CD14-positive monocyte (primary cell): ENCODE data around the gene AP2M1. TPM values are rescaled to one million over a fixed set of nuclear protein-coding genes. Genes with fewer than 3 reads are reported as not detected.
A peak's percentile ranks its signal among the peaks of the same experiment; 100 is the strongest.

ENCODE experiments used
- DNase-seq, 3 donors: peaks; one replicate each; pipeline ENCODE4 v3.0.0-alpha.2; 2011 to 2022
- H2AFZ ChIP-seq: 2 replicates; pipeline ENCODE4 v1.6.0; 2012; ENCODE audit warnings: mild to moderate bottlenecking, low read depth, low read length, inconsistent platforms; ENCODE audit not compliant: insufficient read depth, poor library complexity, severe bottlenecking
- H3K27ac ChIP-seq, 2 donors: 1 replicate in 1 of 2; 2 replicates in 1 of 2; pipeline ENCODE4 v1.5.1; 2012 to 2013; ENCODE audit warnings: low read length in 2 of 2, control low read depth in 1 of 2, inconsistent platforms in 1 of 2, low read depth in 1 of 2, mild to moderate bottlenecking in 1 of 2
- H3K27me3 ChIP-seq, 2 donors: one replicate each; pipeline versions ENCODE4 v1.6.0 to v1.6.1; 2011 to 2013; ENCODE audit warnings: low read length in 2 of 2; ENCODE audit not compliant: control insufficient read depth in 2 of 2, insufficient read depth in 2 of 2
- H3K36me3 ChIP-seq, 2 donors: replicated peaks in 1 of 2; 1 replicate in 1 of 2; 2 replicates in 1 of 2; pipeline versions ENCODE4 v1.5.1 to v1.6.1; 2012 to 2013; ENCODE audit warnings: low read length in 2 of 2, control low read depth in 1 of 2, inconsistent platforms in 1 of 2, mild to moderate bottlenecking in 1 of 2; ENCODE audit not compliant: insufficient read depth in 2 of 2, control insufficient read depth in 1 of 2
- H3K4me1 ChIP-seq, 2 donors: 1 replicate in 1 of 2; 2 replicates in 1 of 2; pipeline versions ENCODE4 v1.5.1 to v1.6.1; 2012 to 2013; ENCODE audit warnings: low read length in 2 of 2, control low read depth in 1 of 2, inconsistent platforms in 1 of 2, mild to moderate bottlenecking in 1 of 2, moderate library complexity in 1 of 2; ENCODE audit not compliant: insufficient read depth in 2 of 2, control insufficient read depth in 1 of 2
- H3K4me2 ChIP-seq: replicated peaks from 2 replicates; pipeline ENCODE3; 2012; ENCODE audit warnings: low read length, moderate library complexity, mild to moderate bottlenecking; ENCODE audit not compliant: poor library complexity, severe bottlenecking; ENCODE audit errors: extremely low read depth
- H3K4me3 ChIP-seq, 3 experiments: fragments of 200-600 bp in 1 of 3; sonication (generic) in 1 of 3; replicated peaks in 1 of 3; 1 replicate in 2 of 3; 2 replicates in 1 of 3; pipeline ENCODE4 v1.5.1; 2011 to 2013; ENCODE audit warnings: low read length in 3 of 3, mild to moderate bottlenecking in 3 of 3, control low read depth in 2 of 3, low read depth in 2 of 3, inconsistent platforms in 1 of 3, moderate library complexity in 1 of 3
- H3K79me2 ChIP-seq: 2 replicates; pipeline ENCODE4 v1.6.0; 2012; ENCODE audit warnings: mild to moderate bottlenecking, control low read depth, inconsistent platforms, low read length, moderate library complexity; ENCODE audit not compliant: insufficient read depth
- H3K9ac ChIP-seq: 2 replicates; pipeline ENCODE4 v1.6.0; 2017; ENCODE audit warnings: low read length, mild to moderate bottlenecking; ENCODE audit not compliant: insufficient read depth, poor library complexity, severe bottlenecking
- H3K9me3 ChIP-seq, 2 donors: replicated peaks in 1 of 2; 1 replicate in 1 of 2; 2 replicates in 1 of 2; pipeline versions ENCODE4 v1.5.1 to v1.6.1; 2012 to 2013; ENCODE audit warnings: low read length in 2 of 2, control low read depth in 1 of 2; ENCODE audit not compliant: control insufficient read depth in 1 of 2, insufficient read depth in 1 of 2
- H4K20me1 ChIP-seq: 2 replicates; pipeline ENCODE4 v1.6.0; 2012; ENCODE audit warnings: mild to moderate bottlenecking, low read length, control low read depth, moderate library complexity; ENCODE audit not compliant: insufficient read depth
- H3K27ac Mint-ChIP-seq, 7 donors: one replicate each; pipeline ENCODE4 v1.8.0; 2020; ENCODE audit warnings: mild to moderate bottlenecking in 7 of 7, mixed read lengths in 7 of 7, moderate library complexity in 6 of 7, inconsistent platforms in 2 of 7
- H3K27me3 Mint-ChIP-seq, 3 donors: one replicate each; pipeline ENCODE4 v1.8.0; 2021 to 2022; ENCODE audit warnings: low read depth in 3 of 3, mild to moderate bottlenecking in 3 of 3, mixed read lengths in 3 of 3, moderate library complexity in 3 of 3, inconsistent platforms in 1 of 3
- H3K36me3 Mint-ChIP-seq, 2 donors: one replicate each; pipeline ENCODE4 v1.8.0; 2020; ENCODE audit warnings: mixed read lengths in 2 of 2, inconsistent platforms in 1 of 2, mild to moderate bottlenecking in 1 of 2
- H3K4me1 Mint-ChIP-seq: one replicate; pipeline ENCODE4 v1.8.0; 2020; ENCODE audit warnings: mild to moderate bottlenecking, mixed read lengths
- H3K4me3 Mint-ChIP-seq, 2 donors: one replicate each; pipeline ENCODE4 v1.8.0; 2020; ENCODE audit warnings: mild to moderate bottlenecking in 2 of 2, mixed read lengths in 2 of 2, moderate library complexity in 1 of 2
- H3K9me3 Mint-ChIP-seq, 7 donors: one replicate each; pipeline ENCODE4 v1.8.0; 2020 to 2022; ENCODE audit warnings: mixed read lengths in 7 of 7, mild to moderate bottlenecking in 6 of 7, moderate library complexity in 6 of 7, inconsistent platforms in 2 of 7
- WGBS: methylation state at CpG from one replicate; pipeline ENCODE4 v1.1.5; 2013; ENCODE audit warnings: missing lambda C conversion rate; ENCODE audit not compliant: insufficient coverage; 5-methylcytosine and 5-hydroxymethylcytosine counted together
- intact Hi-C, 2 donors: fragments of 100-400 bp; cut with micrococcal nuclease; formaldehyde crosslinking; loops; one replicate each; pipeline versions ENCODE4 v1.15.0 to v1.15.1; 2023
- polyA plus RNA-seq, 3 donors: library from polyadenylated mRNA; depleted of rRNA in 1 of 3; unstranded in 2 of 3; stranded (reverse) in 1 of 3; fragments of 300-500 nt in 2 of 3; fragments of >200 nt in 1 of 3; fragmentation: Illumina TruSeq in 2 of 3; gene quantifications; 1 replicate in 2 of 3; 2 replicates in 1 of 3; pipeline ENCODE4 v1.2.3, GENCODE V29; 2012 to 2021
- TF ChIP-seq, protein P1 (sequence below): fragments of 200-600 bp; IDR thresholded peaks from one replicate; pipeline ENCODE4 v1.8.0; 2022; ENCODE audit warnings: antibody characterized with exemption, mild to moderate bottlenecking

The AP2M1 gene
- polyA plus RNA-seq, 3 donors, result 283 to 327 (median 295) TPM

DNA sequence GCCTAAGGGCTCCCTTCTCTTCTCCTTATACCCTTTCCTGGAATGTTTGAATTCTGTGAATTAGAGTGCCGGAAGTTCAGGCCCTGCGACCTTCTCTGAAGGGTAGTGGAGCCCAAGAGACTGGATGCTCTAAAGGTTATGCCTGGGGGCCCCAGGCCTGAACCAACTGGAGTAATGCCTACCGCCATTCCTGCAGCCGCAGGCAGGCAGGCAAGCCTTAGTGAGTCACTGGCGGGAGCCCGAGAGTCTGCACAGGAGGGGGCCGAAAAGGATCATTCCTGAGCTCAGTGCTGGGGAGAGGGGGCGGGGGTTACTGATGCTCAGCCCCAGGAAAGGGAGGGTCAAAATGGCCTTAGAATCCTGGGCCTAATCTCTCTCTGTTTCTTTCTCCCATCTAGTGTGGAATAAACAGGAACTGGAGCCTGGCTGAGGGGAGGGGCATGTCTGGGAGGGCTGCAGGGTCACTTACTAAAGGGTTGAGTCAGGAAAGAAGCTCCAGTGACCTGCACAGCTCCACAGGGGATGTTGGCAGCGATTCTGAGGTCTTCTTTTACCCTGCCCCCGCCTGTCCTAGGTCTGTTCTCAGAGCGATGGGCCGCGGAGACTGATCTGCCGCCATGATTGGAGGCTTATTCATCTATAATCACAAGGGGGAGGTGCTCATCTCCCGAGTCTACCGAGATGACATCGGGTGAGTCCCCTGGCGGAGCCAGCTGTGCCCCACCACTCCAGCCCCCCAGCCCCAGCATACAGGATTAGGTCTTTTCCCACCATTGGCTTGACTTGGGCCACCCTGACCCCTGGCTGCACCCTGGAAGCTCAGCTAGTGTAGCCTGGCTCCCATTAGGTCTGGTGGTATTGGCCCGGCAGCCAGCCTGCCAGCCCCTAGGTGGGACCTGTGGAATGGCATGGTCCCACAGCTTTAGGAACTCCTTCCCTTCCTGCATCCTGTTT, 2.0 kb downstream of the AP2M1 start:
- Mint-ChIP-seq H3K27me3 (peaks cover 0 to 3% (median 0%) of the 10 kb centered on the region in 3 donors), H3K36me3 (peaks cover 49 to 53% of the 10 kb centered on the region in 2 donors), H3K27ac (peak overlapping the region; percentile 78 to 94 (median 82)), H3K4me1 (peaks cover 36% of the 10 kb centered on the region), H3K9me3 (no peaks in the 10 kb centered on the region), H3K4me3 (peak overlapping the region; percentile 94 to 97)
- Histone ChIP-seq H3K9ac (peak overlapping the region; percentile 94), H3K27me3 (no peaks in the 10 kb centered on the region), H3K4me2 (peak overlapping the region; percentile 96), H3K4me1 (peaks cover 27 to 33% of the 10 kb centered on the region in 2 donors), H3K4me3 (peak overlapping the region; percentile 82 to 98 (median 91)), H3K27ac (peak overlapping the region; percentile 43 to 84), H4K20me1 (peaks cover 40% of the 10 kb centered on the region), H3K9me3 (no peaks in the 10 kb centered on the region), H2AFZ (peak overlapping the region; percentile 53), H3K79me2 (peaks cover 49% of the 10 kb centered on the region), H3K36me3 (peaks cover 52 to 60% of the 10 kb centered on the region in 2 donors)
- DNase-seq, result peak; percentile 50 to 68 (median 64)
- WGBS, result 64% methylated on average over 4 of the region's 19 CpGs
- intact Hi-C loops, result loop anchor here in 1 of 2 donors (5.0 kb wide), 1 partner anchor 154 kb away; no protein-coding TSS in a partner anchor
- TF ChIP-seq, protein P1, sequence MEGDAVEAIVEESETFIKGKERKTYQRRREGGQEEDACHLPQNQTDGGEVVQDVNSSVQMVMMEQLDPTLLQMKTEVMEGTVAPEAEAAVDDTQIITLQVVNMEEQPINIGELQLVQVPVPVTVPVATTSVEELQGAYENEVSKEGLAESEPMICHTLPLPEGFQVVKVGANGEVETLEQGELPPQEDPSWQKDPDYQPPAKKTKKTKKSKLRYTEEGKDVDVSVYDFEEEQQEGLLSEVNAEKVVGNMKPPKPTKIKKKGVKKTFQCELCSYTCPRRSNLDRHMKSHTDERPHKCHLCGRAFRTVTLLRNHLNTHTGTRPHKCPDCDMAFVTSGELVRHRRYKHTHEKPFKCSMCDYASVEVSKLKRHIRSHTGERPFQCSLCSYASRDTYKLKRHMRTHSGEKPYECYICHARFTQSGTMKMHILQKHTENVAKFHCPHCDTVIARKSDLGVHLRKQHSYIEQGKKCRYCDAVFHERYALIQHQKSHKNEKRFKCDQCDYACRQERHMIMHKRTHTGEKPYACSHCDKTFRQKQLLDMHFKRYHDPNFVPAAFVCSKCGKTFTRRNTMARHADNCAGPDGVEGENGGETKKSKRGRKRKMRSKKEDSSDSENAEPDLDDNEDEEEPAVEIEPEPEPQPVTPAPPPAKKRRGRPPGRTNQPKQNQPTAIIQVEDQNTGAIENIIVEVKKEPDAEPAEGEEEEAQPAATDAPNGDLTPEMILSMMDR, result no peak

DNA sequence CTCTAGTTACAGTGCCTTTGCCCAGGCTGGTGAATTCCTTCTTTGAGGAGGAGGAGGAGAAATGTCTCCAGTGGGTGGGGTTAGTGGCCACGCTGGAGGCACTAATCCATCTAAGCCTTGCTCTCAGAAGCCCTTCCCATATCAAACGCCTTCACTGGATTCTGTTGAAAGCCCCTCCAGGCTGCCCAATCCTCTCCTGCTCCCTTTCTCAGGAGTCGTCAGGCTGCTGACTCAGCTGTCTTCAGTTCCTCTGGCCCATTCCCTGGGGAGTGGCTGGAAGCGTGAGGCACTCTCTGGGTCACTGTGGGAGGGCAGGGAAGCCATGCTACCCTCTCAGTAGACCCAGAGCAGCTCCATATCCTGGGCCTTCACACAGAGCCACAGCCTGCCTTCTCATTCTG, 2.7 kb downstream of the AP2M1 start:
- intact Hi-C loops, result loop anchor here in 1 of 2 donors (5.0 kb wide), 1 partner anchor 155 kb away; no protein-coding TSS in a partner anchor
- 0% methylated on average over 1 of the region's 4 CpGs for WGBS
- Mint-ChIP-seq H3K4me1 (peaks cover 36% of the 10 kb centered on the region), H3K27ac (peak overlapping the region; percentile 57 to 86 (median 80)), H3K4me3 (no peak overlapping the region), H3K27me3 (peaks cover 0 to under 1% (median 0%) of the 10 kb centered on the region in 3 donors), H3K36me3 (peaks cover 49 to 53% of the 10 kb centered on the region in 2 donors), H3K9me3 (no peaks in the 10 kb centered on the region)
- H3K4me3 ChIP-seq, result peak overlapping the region in 1 of 3 experiments; percentile 98
- H3K9ac ChIP-seq, result no peak overlapping the region
- H3K27ac ChIP-seq, result peak overlapping the region in 1 of 2 donors; percentile 84
- H3K36me3 ChIP-seq, result peaks cover 55 to 60% of the 10 kb centered on the region in 2 donors
- H3K79me2 ChIP-seq, result peaks cover 49% of the 10 kb centered on the region
- no peak for DNase-seq
- H3K27me3 ChIP-seq, result no peaks in the 10 kb centered on the region
- H3K4me2 ChIP-seq, result peak overlapping the region; percentile 96
- H3K4me1 ChIP-seq, result peaks cover 27 to 33% of the 10 kb centered on the region in 2 donors
- TF ChIP-seq, protein P1, result no peak
- no peak overlapping the region for H2AFZ ChIP-seq
- peaks cover 40% of the 10 kb centered on the region for H4K20me1 ChIP-seq
- no peaks in the 10 kb centered on the region for H3K9me3 ChIP-seq
